Osteoblast (primary cell): ENCODE measurements around the gene ATP11A. TPM values are rescaled to one million over a fixed set of nuclear protein-coding genes. Genes with fewer than 3 reads are reported as not detected.
A peak's percentile ranks its signal among the peaks of the same experiment; 100 is the strongest.

Source experiments
- DNase-seq: peaks from one replicate; pipeline ENCODE4 v3.0.0; 2011; ENCODE audit warnings: low spot score, mixed read lengths; ENCODE audit not compliant: insufficient read length; ENCODE audit errors: missing footprints
- H2AFZ ChIP-seq: 2 replicates; pipeline ENCODE4 v1.6.0; 2011; ENCODE audit warnings: mild to moderate bottlenecking, low read length
- H3K27ac ChIP-seq: 2 replicates; pipeline ENCODE4 v1.5.1; 2011; ENCODE audit warnings: mild to moderate bottlenecking, low read depth, low read length, moderate library complexity
- H3K27me3 ChIP-seq: 2 replicates; pipeline ENCODE4 v1.6.0; 2012; ENCODE audit warnings: mild to moderate bottlenecking, control low read depth, inconsistent platforms, low read length, moderate library complexity; ENCODE audit not compliant: insufficient read depth
- H3K36me3 ChIP-seq: 2 replicates; pipeline ENCODE4 v1.5.1; 2011; ENCODE audit warnings: mild to moderate bottlenecking, low read length, control low read depth, moderate library complexity; ENCODE audit not compliant: insufficient read depth
- H3K4me1 ChIP-seq: 2 replicates; pipeline ENCODE4 v1.5.1; 2011; ENCODE audit warnings: mild to moderate bottlenecking, low read length, control low read depth, moderate library complexity; ENCODE audit not compliant: insufficient read depth
- H3K4me2 ChIP-seq: 2 replicates; pipeline ENCODE4 v1.6.0; 2011; ENCODE audit warnings: mild to moderate bottlenecking, low read length; ENCODE audit not compliant: insufficient read depth
- H3K4me3 ChIP-seq: fragments of 200-600 bp; sonication (generic); 3 replicates; pipeline ENCODE4 v1.5.1; 2012; ENCODE audit warnings: mild to moderate bottlenecking, low read length, inconsistent platforms; ENCODE audit not compliant: insufficient read depth
- H3K79me2 ChIP-seq: 2 replicates; pipeline ENCODE4 v1.6.0; 2012; ENCODE audit warnings: mild to moderate bottlenecking, low read length, control low read depth, inconsistent platforms; ENCODE audit not compliant: insufficient read depth
- H3K9me3 ChIP-seq: 2 replicates; pipeline ENCODE4 v1.5.1; 2011; ENCODE audit warnings: low read depth, low read length, control low read depth
- H4K20me1 ChIP-seq: 2 replicates; pipeline ENCODE4 v1.6.0; 2012; ENCODE audit warnings: mild to moderate bottlenecking, low read length, control low read depth; ENCODE audit not compliant: insufficient read depth
- total RNA-seq: library from RNA; depleted of rRNA; stranded (reverse); fragments of >200 nt; gene quantifications from 2 replicates; pipeline ENCODE4 v1.2.3, GENCODE V29; 2012
- TF ChIP-seq, protein P1 (sequence below): IDR thresholded peaks from 2 replicates; pipeline ENCODE4 v1.5.1; 2011; ENCODE audit warnings: mild to moderate bottlenecking, low read depth, low read length, moderate library complexity; ENCODE audit errors: extremely low read depth

The ATP11A gene
- total RNA-seq, 1 donor = 7.6 TPM

DNA sequence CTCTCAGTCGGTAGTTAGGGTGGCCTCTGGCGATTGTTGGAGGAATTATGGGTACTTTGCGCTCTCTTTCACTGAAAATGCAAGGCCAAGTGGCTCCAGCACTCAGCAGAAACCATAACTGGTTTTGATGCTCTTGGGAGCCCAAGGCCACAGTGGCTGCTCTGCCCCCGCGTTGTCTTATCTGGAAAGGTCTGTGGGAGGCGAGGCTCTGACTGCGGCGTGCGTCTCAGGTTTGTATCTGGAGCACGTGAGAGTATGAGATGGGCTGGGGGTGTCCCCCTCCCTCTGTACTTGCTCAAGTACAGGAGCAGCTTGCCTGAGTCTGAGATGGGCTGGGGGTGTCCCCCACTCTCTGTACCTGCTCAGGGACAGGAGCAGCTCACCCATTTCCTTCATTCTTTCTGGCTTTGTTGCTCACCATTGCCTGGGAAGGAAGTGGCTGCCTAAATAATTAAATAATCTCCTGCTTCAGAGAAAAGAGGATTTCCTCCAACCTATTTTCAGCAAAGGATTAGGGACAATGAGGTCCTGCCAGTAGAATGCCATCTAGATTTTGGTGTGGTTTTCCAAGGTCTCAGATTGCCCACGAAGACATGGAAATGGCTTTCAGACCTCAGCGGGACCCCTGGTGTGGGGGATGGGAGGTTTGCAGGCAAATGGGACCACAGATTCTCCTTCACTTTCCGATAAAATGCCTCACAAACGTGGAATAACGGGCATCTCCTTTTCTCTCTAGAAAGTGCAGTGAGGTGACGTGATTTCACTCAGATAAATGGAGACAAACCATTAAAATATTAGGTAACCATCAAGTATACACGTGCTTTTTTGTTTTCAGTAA, 14.7 kb downstream of the ATP11A start:
- TF ChIP-seq, protein P1, sequence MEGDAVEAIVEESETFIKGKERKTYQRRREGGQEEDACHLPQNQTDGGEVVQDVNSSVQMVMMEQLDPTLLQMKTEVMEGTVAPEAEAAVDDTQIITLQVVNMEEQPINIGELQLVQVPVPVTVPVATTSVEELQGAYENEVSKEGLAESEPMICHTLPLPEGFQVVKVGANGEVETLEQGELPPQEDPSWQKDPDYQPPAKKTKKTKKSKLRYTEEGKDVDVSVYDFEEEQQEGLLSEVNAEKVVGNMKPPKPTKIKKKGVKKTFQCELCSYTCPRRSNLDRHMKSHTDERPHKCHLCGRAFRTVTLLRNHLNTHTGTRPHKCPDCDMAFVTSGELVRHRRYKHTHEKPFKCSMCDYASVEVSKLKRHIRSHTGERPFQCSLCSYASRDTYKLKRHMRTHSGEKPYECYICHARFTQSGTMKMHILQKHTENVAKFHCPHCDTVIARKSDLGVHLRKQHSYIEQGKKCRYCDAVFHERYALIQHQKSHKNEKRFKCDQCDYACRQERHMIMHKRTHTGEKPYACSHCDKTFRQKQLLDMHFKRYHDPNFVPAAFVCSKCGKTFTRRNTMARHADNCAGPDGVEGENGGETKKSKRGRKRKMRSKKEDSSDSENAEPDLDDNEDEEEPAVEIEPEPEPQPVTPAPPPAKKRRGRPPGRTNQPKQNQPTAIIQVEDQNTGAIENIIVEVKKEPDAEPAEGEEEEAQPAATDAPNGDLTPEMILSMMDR = no peak
- no peak overlapping the region for H2AFZ ChIP-seq
- no peaks in the 10 kb centered on the region for H3K4me1 ChIP-seq
- H3K9me3 ChIP-seq = no peaks in the 10 kb centered on the region
- H3K27ac ChIP-seq = no peak overlapping the region
- H3K4me3 ChIP-seq = no peak overlapping the region
- H3K36me3 ChIP-seq = no peaks in the 10 kb centered on the region
- H3K79me2 ChIP-seq = peaks cover 4% of the 10 kb centered on the region
- H3K4me2 ChIP-seq = no peak overlapping the region
- DNase-seq = peak; percentile 39
- H3K27me3 ChIP-seq = no peaks in the 10 kb centered on the region
- H4K20me1 ChIP-seq = peaks cover 15% of the 10 kb centered on the region

DNA sequence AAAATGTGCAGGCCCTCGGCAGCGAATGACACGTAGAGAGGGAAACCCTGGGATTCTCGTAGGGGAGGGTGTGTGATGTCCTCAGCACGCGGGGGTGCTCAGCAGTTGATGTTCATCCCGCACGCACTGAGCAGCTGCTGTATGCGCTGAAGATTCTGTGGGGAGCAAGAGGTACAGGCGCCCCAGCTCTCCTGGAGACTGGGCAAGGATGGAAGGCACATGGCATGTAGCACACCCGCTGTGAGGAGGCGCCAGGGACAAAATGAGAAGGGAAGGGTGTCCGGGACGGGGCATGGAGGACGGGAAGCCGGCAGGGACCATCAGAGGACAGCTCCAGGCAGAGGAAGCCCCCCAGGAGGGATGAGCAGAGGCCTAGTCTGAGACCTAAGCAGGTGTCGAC, 15.4 kb downstream of the ATP11A start:
- Histone ChIP-seq H2AFZ (no peak overlapping the region), H3K4me1 (no peaks in the 10 kb centered on the region), H3K79me2 (peaks cover 4% of the 10 kb centered on the region), H3K4me3 (no peak overlapping the region), H3K27ac (no peak overlapping the region), H3K9me3 (no peaks in the 10 kb centered on the region), H3K4me2 (no peak overlapping the region), H4K20me1 (peaks cover 15% of the 10 kb centered on the region), H3K27me3 (no peaks in the 10 kb centered on the region), H3K36me3 (no peaks in the 10 kb centered on the region)
- peak; percentile 69 for DNase-seq
- TF ChIP-seq, protein P1 = no peak

DNA sequence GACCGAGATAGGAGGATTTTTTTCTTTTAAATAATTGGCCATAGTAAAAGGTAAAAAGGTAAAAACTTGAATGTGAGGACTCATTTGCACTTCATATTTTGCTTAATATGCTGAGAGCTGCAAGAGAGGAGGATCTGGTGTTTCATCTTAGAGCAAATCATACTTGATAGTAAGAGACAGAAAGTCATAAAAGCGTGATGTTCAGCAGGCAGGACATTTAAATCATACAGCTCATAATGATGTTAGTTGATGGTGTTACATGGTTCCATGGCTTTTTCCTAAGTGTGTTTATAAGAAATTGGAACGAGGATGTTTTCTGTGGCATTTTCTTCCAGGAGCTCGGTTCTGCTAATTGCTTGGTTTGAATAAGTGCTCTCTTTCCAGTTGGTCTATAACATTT, 16.3 kb downstream of the ATP11A start:
- H3K9me3 ChIP-seq = no peaks in the 10 kb centered on the region
- peaks cover 2% of the 10 kb centered on the region for H3K79me2 ChIP-seq

More for the DNA sequence above, 16.3 kb downstream of the ATP11A start:
- peaks cover 13% of the 10 kb centered on the region for H4K20me1 ChIP-seq
- TF ChIP-seq, protein P1 = no peak
- DNase-seq = peak; percentile 35
- H3K4me3 ChIP-seq = no peak overlapping the region
- H3K4me1 ChIP-seq = peaks cover 1% of the 10 kb centered on the region
- no peak overlapping the region for H2AFZ ChIP-seq
- H3K27ac ChIP-seq = no peak overlapping the region
- no peaks in the 10 kb centered on the region for H3K36me3 ChIP-seq
- H3K4me2 ChIP-seq = no peak overlapping the region
- H3K27me3 ChIP-seq = no peaks in the 10 kb centered on the region
